MM.1S (cell line): ENCODE results near the gene CCT8.

Experiments used
- EZH2 ChIP-seq: fragments of 300-600 bp; sonication (generic); optimal IDR thresholded peaks from 2 replicates; pipeline ENCODE3; 2017; ENCODE audit warnings: low read depth, mild to moderate bottlenecking, antibody characterized with exemption, low read length, mixed read lengths
- EZH2phosphoT487 ChIP-seq: fragments of 300-600 bp; sonication (generic); IDR thresholded peaks from 2 replicates; pipeline ENCODE4 v1.6.1; 2018; ENCODE audit warnings: antibody characterized with exemption, low read length

DNA sequence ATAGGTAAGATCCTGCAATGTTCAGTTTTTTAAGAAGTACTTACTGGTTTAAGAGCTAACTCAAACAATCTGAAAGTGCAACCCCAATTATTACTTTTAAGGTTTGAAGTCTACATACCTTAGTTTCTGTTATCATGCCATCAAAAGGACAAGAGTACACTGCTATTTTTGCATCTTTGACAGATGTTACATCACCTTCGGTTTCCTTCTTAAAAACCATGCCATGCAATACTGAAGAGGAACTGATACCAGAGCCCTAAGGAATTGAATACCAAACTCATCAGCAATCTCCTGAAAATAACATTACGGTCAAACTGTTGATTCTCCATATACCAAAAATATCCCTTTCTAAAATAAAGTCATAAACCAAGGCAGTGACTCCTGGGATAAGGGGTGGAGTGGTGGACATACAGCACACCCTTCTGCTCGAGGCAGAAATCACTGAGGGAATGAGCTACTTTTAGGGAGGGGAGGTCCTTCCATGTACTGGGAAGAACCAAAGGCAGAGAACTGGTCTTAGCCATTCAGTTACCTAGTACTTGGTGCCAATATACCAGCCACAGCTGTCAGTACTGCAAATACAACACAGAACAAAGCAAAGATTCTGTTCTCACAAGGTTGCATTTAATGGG is 8.5 kb downstream of the CCT8 start:
- TF ChIP-seq EZH2phosphoT487 (no peak), EZH2 (no peak)
